Prostate gland (tissue), 2 donors: ENCODE measurements around the gene RTRAF. TPM values are rescaled to one million over a fixed set of nuclear protein-coding genes. Genes with fewer than 3 reads are reported as not detected.

Experiments
- DNase-seq: peaks from one replicate; pipeline ENCODE4 v3.0.0-alpha.2; 2019; ENCODE audit warnings: low spot score
- H3K27ac ChIP-seq, 2 donors: fragments of 200-600 bp; sonication (generic); 2 replicates each; pipeline ENCODE4 v1.5.1; 2017 to 2019
- H3K27me3 ChIP-seq: fragments of 200-600 bp; sonication (generic); replicated peaks from 2 replicates; pipeline ENCODE4 v1.5.1; 2019; ENCODE audit not compliant: insufficient read depth
- H3K36me3 ChIP-seq, 2 donors: fragments of 200-600 bp; sonication (generic); 1 replicate in 1 of 2; 2 replicates in 1 of 2; pipeline versions ENCODE4 v1.5.1 to v1.8.1; 2017 to 2019
- H3K4me1 ChIP-seq: fragments of 200-600 bp; sonication (generic); replicated peaks from 2 replicates; pipeline ENCODE4 v1.5.1; 2019
- H3K4me3 ChIP-seq, 2 donors: fragments of 200-600 bp; sonication (generic); 2 replicates each; pipeline ENCODE4 v1.5.1; 2017 to 2019
- H3K9me3 ChIP-seq: fragments of 200-600 bp; sonication (generic); 2 replicates; pipeline ENCODE4 v1.5.1; 2017
- CTCF ChIP-seq, 4 experiments: fragments of 200-600 bp in 2 of 4; fragments of 450-650 bp in 2 of 4; sonication (generic) in 2 of 4; IDR thresholded peaks; 1 replicate in 3 of 4; 2 replicates in 1 of 4; pipeline ENCODE4 v1.5.1; 2016 to 2019; ENCODE audit warnings: antibody characterized with exemption in 4 of 4, mild to moderate bottlenecking in 2 of 4, moderate library complexity in 2 of 4
- POLR2A ChIP-seq: fragments of 450-650 bp; IDR thresholded peaks from one replicate; pipeline ENCODE4 v1.6.1; 2016; ENCODE audit warnings: antibody characterized with exemption, mild to moderate bottlenecking
- POLR2AphosphoS5 ChIP-seq: sonication (generic); formaldehyde crosslinking; IDR thresholded peaks from one replicate; pipeline ENCODE4 v1.6.1; 2017; ENCODE audit warnings: antibody characterized with exemption
- WGBS: methylation state at CpG from one replicate; pipeline ENCODE4 v1.1.5; 2018; 5-methylcytosine and 5-hydroxymethylcytosine counted together
- intact Hi-C: fragments of 100-400 bp; cut with DNase I; formaldehyde crosslinking; loops from one replicate; pipeline ENCODE4 v1.14.2; 2022
- total RNA-seq, 2 donors: library from RNA; depleted of rRNA; stranded (reverse); fragments of >200 nt; gene quantifications; one replicate each; pipeline ENCODE4 v1.1.0, GENCODE V29; 2016

The RTRAF gene
- total RNA-seq, 2 donors from 2014 or later: 62.6 to 105 TPM

GRCh38 chr14:52049271-52049670, 59.9 kb downstream of the RTRAF start:
- intact Hi-C loops: no loop called here
- no peaks in the 10 kb centered on the region for H3K27me3 ChIP-seq
- DNase-seq: no peak

GRCh38 chr14:52049721-52050588, 60.6 kb downstream of the RTRAF start:
- no peak for DNase-seq
- intact Hi-C loops: no loop called here
- TF ChIP-seq CTCF (IDR thresholded peaks at IDR 0.05) (no peak), POLR2A (no peak), POLR2AphosphoS5 (no peak)
- 83% methylated on average over 6 of the region's 6 CpGs for WGBS
- Histone ChIP-seq H3K4me3 (no peak overlapping the region), H3K27me3 (no peaks in the 10 kb centered on the region), H3K36me3 (no peaks in the 10 kb centered on the region), H3K27ac (no peak overlapping the region), H3K4me1 (no peaks in the 10 kb centered on the region), H3K9me3 (no peaks in the 10 kb centered on the region)

More at GRCh38 chr14:52049271-52049670, 59.9 kb downstream of the RTRAF start:
- Histone ChIP-seq H3K4me1 (no peaks in the 10 kb centered on the region), H3K9me3 (no peaks in the 10 kb centered on the region), H3K27ac (no peak overlapping the region), H3K4me3 (no peak overlapping the region), H3K36me3 (no peaks in the 10 kb centered on the region)
- TF ChIP-seq POLR2A (no peak), POLR2AphosphoS5 (no peak), CTCF (IDR thresholded peaks at IDR 0.05) (no peak)
- WGBS: 72% methylated on average over 5 of the region's 5 CpGs

- H3K4me1 ChIP-seq: no peaks in the 10 kb centered on the region
- no peak for DNase-seq
- no peaks in the 10 kb centered on the region for H3K27me3 ChIP-seq
- no peaks in the 10 kb centered on the region for H3K36me3 ChIP-seq
- 62% methylated on average over 3 of the region's 3 CpGs for WGBS
- no peak overlapping the region for H3K4me3 ChIP-seq
- intact Hi-C loops: no loop called here
- peak overlapping the region in 1 of 2 donors; percentile 21 for H3K27ac ChIP-seq
- H3K9me3 ChIP-seq: no peaks in the 10 kb centered on the region
- TF ChIP-seq POLR2A: no peak
- no peak for TF ChIP-seq CTCF (IDR thresholded peaks at IDR 0.05)
- TF ChIP-seq POLR2AphosphoS5: no peak
Measured at GRCh38 chr14:52051251-52051650, 61.9 kb downstream of the RTRAF start.

- 58% methylated on average over 2 of the region's 2 CpGs for WGBS
- no peak for DNase-seq
- Histone ChIP-seq H3K4me3 (no peak overlapping the region), H3K36me3 (no peaks in the 10 kb centered on the region), H3K9me3 (no peaks in the 10 kb centered on the region), H3K27me3 (no peaks in the 10 kb centered on the region), H3K4me1 (no peaks in the 10 kb centered on the region), H3K27ac (peak overlapping the region in 1 of 2 donors; percentile 21)
- intact Hi-C loops: no loop called here
- TF ChIP-seq CTCF (IDR thresholded peaks at IDR 0.05): no peak
- TF ChIP-seq POLR2A: no peak
- TF ChIP-seq POLR2AphosphoS5: no peak
Measured at GRCh38 chr14:52051871-52052270, 62.5 kb downstream of the RTRAF start.
